HG03432 (cell line): ENCODE measurements around the gene PIM2.

ENCODE experiments used
- ATAC-seq: cut with Tn5 transposase; IDR thresholded peaks from one replicate; pipeline ENCODE4 v1.9.1; 2021; ENCODE audit warnings: mild to moderate bottlenecking, moderate library complexity; ENCODE audit not compliant: unreplicated experiment

The PIM2 gene

GRCh38 chrX:48918643-48919340 lies at the start of gene PIM2:
TSS of gene PIM2 (minus strand) at chrX:48919024. CDS start at chrX:48918834, 190 bp downstream.
- peak; percentile 78 for ATAC-seq

GRCh38 chrX:48968377-48968776 lies 49.6 kb upstream of the PIM2 start:
- ATAC-seq, result no peak

- no peak for ATAC-seq
Observed at GRCh38 chrX:48966796-48967579, 48.2 kb upstream of the PIM2 start.

GRCh38 chrX:48965959-48966358 lies 47.1 kb upstream of the PIM2 start:
- ATAC-seq, result no peak

GRCh38 chrX:48961585-48962091 lies 42.8 kb upstream of the PIM2 start:
- no peak for ATAC-seq

GRCh38 chrX:48960291-48960690 lies 41.5 kb upstream of the PIM2 start:
- no peak for ATAC-seq

GRCh38 chrX:48958635-48959094 lies 39.8 kb upstream of the PIM2 start:
- no peak for ATAC-seq

GRCh38 chrX:48957827-48958634 lies 39.2 kb upstream of the PIM2 start:
- peak; percentile 84 for ATAC-seq

GRCh38 chrX:48957477-48957826 lies 38.6 kb upstream of the PIM2 start, which contains the start of gene OTUD5:
TSS of gene OTUD5 (minus strand) at chrX:48957607. CDS start at chrX:48957570, 37 bp downstream.
- ATAC-seq, result peak; percentile 47

GRCh38 chrX:48956728-48957414 lies 38.0 kb upstream of the PIM2 start:
- ATAC-seq, result peak; percentile 12

GRCh38 chrX:48948589-48948988 lies 29.8 kb upstream of the PIM2 start:
- ATAC-seq, result no peak

GRCh38 chrX:48945517-48946348 lies 26.9 kb upstream of the PIM2 start:
- ATAC-seq, result no peak

GRCh38 chrX:48942895-48943294 lies 24.1 kb upstream of the PIM2 start:
- ATAC-seq, result no peak

- ATAC-seq, result no peak
Observed at GRCh38 chrX:48940404-48940955, 21.7 kb upstream of the PIM2 start.

- no peak for ATAC-seq
Observed at GRCh38 chrX:48939524-48940228, 20.9 kb upstream of the PIM2 start.

GRCh38 chrX:48938721-48939425 lies 20.0 kb upstream of the PIM2 start:
- ATAC-seq, result peak; percentile 56

- ATAC-seq, result peak; percentile 67
Observed at GRCh38 chrX:48937054-48937907, 18.5 kb upstream of the PIM2 start.
